IMR-90 (cell line): ENCODE data around the gene PRICKLE2. TPM values are rescaled to one million over a fixed set of nuclear protein-coding genes. Genes with fewer than 3 reads are reported as not detected.
"Not testable (repeated sequence)": the region's sequence is repeated elsewhere in the genome, so short reads cannot be mapped to it uniquely, and the experiment has no call there.

Experiments used
- ATAC-seq: fragments of 200-7000 bp; cut with Tn5 transposase; 2 replicates; pipeline ENCODE4 v1.9.1; 2020; ENCODE audit warnings: low read depth, mild to moderate bottlenecking, moderate library complexity
- BruUV-seq: library from RNA; stranded (reverse); fragments of 400-500 nt; replicated peaks from 2 replicates; lab custom pipeline; 2021; lab: Mats Ljungman, UMichigan
- CTCF ChIA-PET: fragments of 300-600 bp; formaldehyde crosslinking; extraction: SDS; loops from one replicate; lab custom pipeline; 2021; ENCODE audit warnings: antibody characterized with exemption; lab: Yijun Ruan, JAX
- POLR2A ChIA-PET: fragments of 300-600 bp; sonication (Branson Sonifier 250); formaldehyde crosslinking; loops from one replicate; lab custom pipeline; 2022; ENCODE audit warnings: antibody characterized with exemption; ENCODE audit not compliant: unreplicated experiment; lab: Charles Lee
- DNase-seq: peaks from one replicate; pipeline ENCODE4 v3.0.0; 2013
- H2AFZ ChIP-seq: replicated peaks from 2 replicates; pipeline ENCODE3; 2013; ENCODE audit warnings: low read length, mild to moderate bottlenecking; ENCODE audit not compliant: poor library complexity
- H2AK5ac ChIP-seq: 2 replicates; pipeline ENCODE4 v1.6.1; 2013; ENCODE audit warnings: low read depth, low read length, inconsistent platforms
- H2AK9ac ChIP-seq: replicated peaks from 2 replicates; pipeline ENCODE3; 2013; ENCODE audit warnings: mild to moderate bottlenecking, low read depth, low read length, moderate library complexity; ENCODE audit not compliant: poor library complexity
- H2BK120ac ChIP-seq: 2 replicates; pipeline ENCODE4 v1.6.1; 2013; ENCODE audit warnings: low read depth, low read length, inconsistent platforms
- H2BK15ac ChIP-seq: 3 replicates; pipeline ENCODE4 v1.6.1; 2013; ENCODE audit warnings: low read depth, low read length, inconsistent platforms
- H2BK20ac ChIP-seq: 2 replicates; pipeline ENCODE4 v1.6.1; 2013; ENCODE audit warnings: low read depth, mild to moderate bottlenecking, inconsistent platforms, low read length, moderate library complexity
- H2BK5ac ChIP-seq: 2 replicates; pipeline ENCODE4 v1.6.1; 2013; ENCODE audit warnings: mild to moderate bottlenecking, low read depth, low read length, inconsistent platforms; ENCODE audit not compliant: poor library complexity, severe bottlenecking
- H3K14ac ChIP-seq: replicated peaks from 2 replicates; pipeline ENCODE4 v1.6.1; 2013; ENCODE audit warnings: low read depth, low read length, inconsistent platforms
- H3K18ac ChIP-seq: 2 replicates; pipeline ENCODE4 v1.6.1; 2013; ENCODE audit warnings: low read depth, low read length, control low read depth
- H3K23ac ChIP-seq: 2 replicates; pipeline ENCODE4 v1.6.1; 2013; ENCODE audit warnings: low read depth, low read length, inconsistent platforms
- H3K27ac ChIP-seq: 2 replicates; pipeline ENCODE4 v1.5.1; 2013; ENCODE audit warnings: mild to moderate bottlenecking, control low read depth, low read length; ENCODE audit not compliant: insufficient read depth
- H3K27me3 ChIP-seq: 2 replicates; pipeline ENCODE4 v1.6.1; 2013; ENCODE audit warnings: low read length; ENCODE audit not compliant: control insufficient read depth, insufficient read depth
- H3K36me3 ChIP-seq: 2 replicates; pipeline ENCODE4 v1.6.1; 2013; ENCODE audit warnings: low read length, mixed read lengths; ENCODE audit not compliant: control insufficient read depth, insufficient read depth
- H3K4ac ChIP-seq: 2 replicates; pipeline ENCODE4 v1.6.1; 2013; ENCODE audit warnings: low read depth, low read length, inconsistent platforms
- H3K4me1 ChIP-seq: 2 replicates; pipeline ENCODE4 v1.6.1; 2013; ENCODE audit warnings: low read length, mixed read lengths; ENCODE audit not compliant: control insufficient read depth, insufficient read depth
- H3K4me2 ChIP-seq: 2 replicates; pipeline ENCODE4 v1.6.1; 2013; ENCODE audit warnings: low read depth, mild to moderate bottlenecking, control low read depth, low read length, moderate library complexity
- H3K4me3 ChIP-seq: 2 replicates; pipeline ENCODE4 v1.5.1; 2013; ENCODE audit warnings: low read depth, mild to moderate bottlenecking, control low read depth, low read length, moderate library complexity; ENCODE audit not compliant: insufficient read depth
- H3K56ac ChIP-seq: 2 replicates; pipeline ENCODE4 v1.6.1; 2013; ENCODE audit warnings: low read length, inconsistent platforms; ENCODE audit not compliant: insufficient read depth; ENCODE audit errors: extremely low read depth
- H3K79me1 ChIP-seq, 2 experiments: 2 replicates each; pipeline ENCODE4 v1.6.1; 2013; ENCODE audit warnings: low read length in 2 of 2, inconsistent platforms in 1 of 2, low read depth in 1 of 2
- H3K9ac ChIP-seq: 2 replicates; pipeline ENCODE4 v1.6.1; 2013; ENCODE audit warnings: low read depth, low read length, control low read depth
- H3K9me1 ChIP-seq: 2 replicates; pipeline ENCODE4 v1.6.1; 2013; ENCODE audit warnings: low read length, inconsistent platforms; ENCODE audit not compliant: insufficient read depth
- H3K9me3 ChIP-seq: 2 replicates; pipeline ENCODE4 v1.6.1; 2013; ENCODE audit warnings: low read length; ENCODE audit not compliant: control insufficient read depth, insufficient read depth
- H4K20me1 ChIP-seq: 2 replicates; pipeline ENCODE4 v1.6.1; 2013; ENCODE audit warnings: low read length, inconsistent platforms; ENCODE audit not compliant: insufficient read depth
- H4K5ac ChIP-seq: 2 replicates; pipeline ENCODE4 v1.6.1; 2013; ENCODE audit warnings: mild to moderate bottlenecking, low read depth, low read length, control low read depth
- H4K8ac ChIP-seq, 2 experiments: 2 replicates each; pipeline ENCODE4 v1.6.1; 2013; ENCODE audit warnings: low read depth in 2 of 2, low read length in 2 of 2, control low read depth in 1 of 2, inconsistent platforms in 1 of 2
- H4K91ac ChIP-seq: 2 replicates; pipeline ENCODE4 v1.6.1; 2013; ENCODE audit warnings: low read depth, low read length, inconsistent platforms; ENCODE audit not compliant: insufficient read depth
- CEBPB ChIP-seq: IDR thresholded peaks from 2 replicates; pipeline ENCODE4 v1.6.1; 2012; ENCODE audit warnings: low read depth, low read length, improper control_type of control experiment
- WGBS, 2 experiments: methylation state at CpG; one replicate each; pipeline versions ENCODE4 v1.1.5 to v1.1.7; 2013; ENCODE audit warnings: missing lambda C conversion rate in 2 of 2; ENCODE audit not compliant: insufficient read length in 1 of 2; ENCODE audit errors: extremely low coverage in 2 of 2; 5-methylcytosine and 5-hydroxymethylcytosine counted together
- dilution Hi-C: fragments of 300-500 bp; cut with HindIII; formaldehyde crosslinking; loops from one replicate; pipeline ENCODE4 v1.14.3; 2018; ENCODE audit warnings: low sequenced_read_pairs; ENCODE audit not compliant: unreplicated experiment
- in situ Hi-C: fragments of 300-500 bp; cut with MboI; formaldehyde crosslinking; loops from 3 replicates; pipeline ENCODE4 v1.14.3; 2019; ENCODE audit warnings: low sequenced_read_pairs, inconsistent platforms, mixed read lengths
- intact Hi-C: fragments of 100-400 bp; cut with micrococcal nuclease; formaldehyde crosslinking; loops from 2 replicates; pipeline ENCODE4 v1.10.0; 2022
- polyA plus RNA-seq, 3 experiments: library from polyadenylated mRNA; depleted of rRNA; stranded (reverse); fragments of >200 nt; gene quantifications; 2 replicates each; pipeline ENCODE4 v1.2.3, GENCODE V29; 2012; ENCODE audit warnings: low replicate concordance in 1 of 3
- total RNA-seq: library from RNA; depleted of rRNA; stranded (reverse); fragments of >200 nt; gene quantifications from 2 replicates; pipeline ENCODE4 v1.2.3, GENCODE V29; 2012

Gene PRICKLE2
- total and polyA plus RNA-seq, 2 of the 4 experiments (the other 2 are of a cell fraction): 4.1 to 14.2 TPM

DNA sequence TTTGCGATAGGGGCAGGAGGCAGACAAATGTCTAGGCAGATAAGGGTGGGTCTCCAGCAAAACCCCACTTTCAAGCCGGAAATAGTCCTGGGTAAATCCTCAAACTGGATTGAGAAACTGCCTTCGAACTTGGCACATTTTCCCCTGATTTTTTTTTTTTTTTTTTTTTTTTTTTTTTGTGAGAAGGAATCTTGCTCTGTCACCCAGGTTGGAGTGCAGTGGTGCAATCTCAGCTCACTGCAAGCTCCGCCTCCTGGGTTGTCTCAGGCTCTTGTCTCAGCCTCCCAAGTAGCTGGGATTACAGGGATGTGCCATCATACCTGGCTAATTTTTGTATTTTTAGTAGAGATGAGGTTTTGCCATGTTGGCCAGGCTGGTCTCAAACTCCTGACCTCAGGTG lies 135.9 kb downstream of the PRICKLE2 start:
- H3K9me3 ChIP-seq, dilution Hi-C loops, H2AK5ac ChIP-seq, BruUV-seq, H2BK20ac ChIP-seq, H3K18ac ChIP-seq, H3K23ac ChIP-seq, H4K8ac ChIP-seq, H4K20me1 ChIP-seq, H3K36me3 ChIP-seq, H3K27ac ChIP-seq, in situ Hi-C loops, H2AFZ ChIP-seq, H3K9me1 ChIP-seq, H3K4ac ChIP-seq, H3K4me2 ChIP-seq, H4K5ac ChIP-seq, H3K56ac ChIP-seq, H2BK5ac ChIP-seq, CTCF ChIA-PET, H4K91ac ChIP-seq, POLR2A ChIA-PET, H2BK120ac ChIP-seq, H3K4me1 ChIP-seq, H2AK9ac ChIP-seq, intact Hi-C loops, H3K4me3 ChIP-seq, H2BK15ac ChIP-seq, H3K14ac ChIP-seq, H3K27me3 ChIP-seq, H3K79me1 ChIP-seq, H3K9ac ChIP-seq: not testable (repeated sequence)
- 0 out of 2 replicates have a peak, but pooled peaks have one; percentile 35 for TF ChIP-seq CEBPB
- DNase-seq (peak; percentile 24), ATAC-seq (peak; percentile 58; the same call in 1 of the 2 replicates)
- no CpG with 5 or more reads among the region's 4 CpGs for WGBS, 2 experiments
